Inflammatory macrophage treated with lipopolysaccharide for 1 hour (primary cell): ENCODE measurements around the gene CDS1.
"Not testable (repeated sequence)": the region's sequence is repeated elsewhere in the genome, so short reads cannot be mapped to it uniquely, and the experiment has no call there.

Experiments used
- DNase-seq, 2 donors: peaks; one replicate each; pipeline ENCODE4 v3.0.0-alpha.2; 2020 to 2022

The CDS1 gene

GRCh38 chr4:84677093-84677492, 94.2 kb downstream of the CDS1 start:
- no peak for DNase-seq

- no peak for DNase-seq
Measured at GRCh38 chr4:84677995-84678394, 95.1 kb downstream of the CDS1 start.

- no peak for DNase-seq
Measured at GRCh38 chr4:84678976-84679744, 96.2 kb downstream of the CDS1 start.

GRCh38 chr4:84680956-84681355, 98.0 kb downstream of the CDS1 start:
- no peak for DNase-seq

GRCh38 chr4:84681486-84682274, 98.8 kb downstream of the CDS1 start:
- DNase-seq, result peak; percentile 58 to 79

- not testable (repeated sequence) for DNase-seq
Measured at GRCh38 chr4:84682661-84683060, 99.7 kb downstream of the CDS1 start.

GRCh38 chr4:84683064-84683850, 100.3 kb downstream of the CDS1 start:
- DNase-seq, result peak; percentile 66 to 83

GRCh38 chr4:84684361-84684760, 101.4 kb downstream of the CDS1 start:
- no peak for DNase-seq

- no peak for DNase-seq
Measured at GRCh38 chr4:84685105-84685504, 102.2 kb downstream of the CDS1 start.

GRCh38 chr4:84688605-84689004, 105.7 kb downstream of the CDS1 start:
- no peak for DNase-seq

GRCh38 chr4:84689197-84689596, 106.3 kb downstream of the CDS1 start:
- no peak for DNase-seq

- DNase-seq, result no peak
Measured at GRCh38 chr4:84690481-84690880, 107.6 kb downstream of the CDS1 start.

- peak; percentile 74 to 75 for DNase-seq
Measured at GRCh38 chr4:84691170-84691691, 108.3 kb downstream of the CDS1 start.

- no peak for DNase-seq
Measured at GRCh38 chr4:84691800-84692199, 108.9 kb downstream of the CDS1 start.

GRCh38 chr4:84697159-84697558, 114.2 kb downstream of the CDS1 start:
- DNase-seq, result no peak

- no peak for DNase-seq
Measured at GRCh38 chr4:84697615-84698201, 114.8 kb downstream of the CDS1 start.

GRCh38 chr4:84699001-84699671, 116.2 kb downstream of the CDS1 start:
- no peak for DNase-seq
